Spleen (tissue), 7 donors: ENCODE measurements around the gene USH2A.

ENCODE experiments used
- CTCF ChIP-seq, 11 experiments: fragments of 200-600 bp in 7 of 11; fragments of 450-650 bp in 4 of 11; sonication (generic) in 4 of 11; IDR thresholded peaks in 8 of 11; conservative IDR thresholded peaks in 3 of 11; 1 replicate in 7 of 11; 2 replicates in 4 of 11; pipeline versions ENCODE4 v1.4.0 to v1.8.0; 2016 to 2021; ENCODE audit warnings: antibody characterized with exemption in 11 of 11, inconsistent platforms in 4 of 11, mild to moderate bottlenecking in 1 of 11
- POLR2AphosphoS5 ChIP-seq, 3 donors: sonication (generic); formaldehyde crosslinking; IDR thresholded peaks; one replicate each; pipeline ENCODE4 v1.5.1; 2017; ENCODE audit warnings: antibody characterized with exemption in 3 of 3
- donor health status: DM: no; HTN: no; CAD: no; lungs with moderate emphysema.
- donor health status: DM: no; HTN: no; CAD: no.
- donor health status: DM: no; HTN: no; CAD: no.

GRCh38 chr1:216356945-216357344 lies 66.3 kb downstream of the USH2A start:
- no peak for TF ChIP-seq CTCF (IDR thresholded peaks at IDR 0.05 in 8 of 11, conservative IDR thresholded peaks at IDR 0.05 in 3 of 11)
- no peak for TF ChIP-seq POLR2AphosphoS5 (IDR thresholded peaks at IDR 0.05)
